Measurements from ENCODE around the gene GTF3C2.
A peak's percentile ranks its signal among the peaks of the same experiment; 100 is the strongest.

DNA sequence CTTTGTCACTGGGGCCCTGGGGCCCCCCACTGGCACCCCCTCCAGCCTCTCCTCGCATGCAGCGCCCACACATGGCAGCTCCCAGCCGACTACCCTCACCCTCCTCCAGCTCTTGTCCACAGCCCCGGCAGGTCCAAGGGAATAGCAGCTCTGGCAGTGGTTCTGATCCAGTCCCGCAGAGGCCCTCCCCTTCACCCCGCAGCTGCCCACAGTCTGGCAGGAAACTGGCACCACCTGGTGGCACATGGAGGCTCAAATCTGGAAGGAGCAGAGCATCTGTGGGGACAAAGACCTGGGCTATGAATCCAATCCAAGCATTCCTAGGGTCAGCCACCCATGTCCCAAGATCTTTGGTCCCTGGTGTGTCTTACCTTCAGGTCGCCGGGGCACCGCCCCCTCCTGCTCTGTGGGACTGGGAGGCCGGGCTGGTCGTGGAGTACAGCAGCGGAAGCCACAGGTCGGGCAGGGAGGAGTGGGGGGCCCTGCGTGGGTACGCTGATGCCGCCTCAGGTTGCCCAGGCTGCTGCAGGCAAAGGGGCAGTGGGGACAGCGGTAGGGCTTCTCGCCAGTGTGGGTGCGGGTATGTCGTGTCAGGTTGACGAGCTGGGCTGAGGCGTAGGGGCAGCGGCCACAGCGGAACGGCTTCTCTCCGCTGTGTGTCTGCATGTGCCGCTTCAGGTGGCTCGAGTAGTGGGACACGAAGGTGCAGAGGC is 21.7 kb upstream of the GTF3C2 start:
- TF ChIP-seq POLR2AphosphoS5 (IDR thresholded peaks at IDR 0.05) (peak in 1 of 3 donors; percentile 34), POLR2A (IDR thresholded peaks at IDR 0.05) (no peak), EP300 (IDR thresholded peaks at IDR 0.05; ENCODE audit: low read depth) (no peak)
- TF ChIP-seq, protein P1, sequence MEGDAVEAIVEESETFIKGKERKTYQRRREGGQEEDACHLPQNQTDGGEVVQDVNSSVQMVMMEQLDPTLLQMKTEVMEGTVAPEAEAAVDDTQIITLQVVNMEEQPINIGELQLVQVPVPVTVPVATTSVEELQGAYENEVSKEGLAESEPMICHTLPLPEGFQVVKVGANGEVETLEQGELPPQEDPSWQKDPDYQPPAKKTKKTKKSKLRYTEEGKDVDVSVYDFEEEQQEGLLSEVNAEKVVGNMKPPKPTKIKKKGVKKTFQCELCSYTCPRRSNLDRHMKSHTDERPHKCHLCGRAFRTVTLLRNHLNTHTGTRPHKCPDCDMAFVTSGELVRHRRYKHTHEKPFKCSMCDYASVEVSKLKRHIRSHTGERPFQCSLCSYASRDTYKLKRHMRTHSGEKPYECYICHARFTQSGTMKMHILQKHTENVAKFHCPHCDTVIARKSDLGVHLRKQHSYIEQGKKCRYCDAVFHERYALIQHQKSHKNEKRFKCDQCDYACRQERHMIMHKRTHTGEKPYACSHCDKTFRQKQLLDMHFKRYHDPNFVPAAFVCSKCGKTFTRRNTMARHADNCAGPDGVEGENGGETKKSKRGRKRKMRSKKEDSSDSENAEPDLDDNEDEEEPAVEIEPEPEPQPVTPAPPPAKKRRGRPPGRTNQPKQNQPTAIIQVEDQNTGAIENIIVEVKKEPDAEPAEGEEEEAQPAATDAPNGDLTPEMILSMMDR (IDR thresholded peaks at IDR 0.05) = no peak

Data from transverse colon (tissue), 4 donors.